Stimulated activated naive CD8-positive, alpha-beta T cell treated with anti-CD3 and anti-CD28 coated beads, Interleukin-15, Interleukin-2, amounts not matched to agents 100 ng/mL and 50 ng/mL, for 24 hours (primary cell): ENCODE measurements around the gene PTPRJ.

ENCODE experiments used
- H3K27ac Mint-ChIP-seq: one replicate; pipeline ENCODE4 v1.8.0; 2021; ENCODE audit warnings: mild to moderate bottlenecking, mixed read lengths
- H3K27me3 Mint-ChIP-seq: one replicate; pipeline ENCODE4 v1.8.0; 2021; ENCODE audit warnings: mixed read lengths
- H3K36me3 Mint-ChIP-seq: one replicate; pipeline ENCODE4 v1.8.0; 2021; ENCODE audit warnings: low read depth, mixed read lengths
- H3K4me1 Mint-ChIP-seq: one replicate; pipeline ENCODE4 v1.8.0; 2021; ENCODE audit warnings: low read depth, mixed read lengths
- H3K4me3 Mint-ChIP-seq: one replicate; pipeline ENCODE4 v1.8.0; 2021; ENCODE audit warnings: mild to moderate bottlenecking, mixed read lengths
- H3K9me3 Mint-ChIP-seq: one replicate; pipeline ENCODE4 v1.8.0; 2021; ENCODE audit warnings: mixed read lengths

The PTPRJ gene

GRCh38 chr11:48161951-48162884, 181.9 kb downstream of the PTPRJ start:
- no peaks in the 10 kb centered on the region for H3K4me1 Mint-ChIP-seq
- H3K27ac Mint-ChIP-seq, result no peak overlapping the region
- H3K9me3 Mint-ChIP-seq, result no peaks in the 10 kb centered on the region
- no peaks in the 10 kb centered on the region for H3K27me3 Mint-ChIP-seq
- H3K4me3 Mint-ChIP-seq, result no peak overlapping the region
- peaks cover 51% of the 10 kb centered on the region for H3K36me3 Mint-ChIP-seq

GRCh38 chr11:48162885-48163268, 182.5 kb downstream of the PTPRJ start:
- Mint-ChIP-seq H3K27ac (no peak overlapping the region), H3K27me3 (no peaks in the 10 kb centered on the region), H3K36me3 (peaks cover 52% of the 10 kb centered on the region), H3K4me3 (no peak overlapping the region), H3K9me3 (no peaks in the 10 kb centered on the region), H3K4me1 (no peaks in the 10 kb centered on the region)

- H3K27ac Mint-ChIP-seq, result no peak overlapping the region
- no peaks in the 10 kb centered on the region for H3K27me3 Mint-ChIP-seq
- no peaks in the 10 kb centered on the region for H3K4me1 Mint-ChIP-seq
- H3K4me3 Mint-ChIP-seq, result no peak overlapping the region
- no peaks in the 10 kb centered on the region for H3K9me3 Mint-ChIP-seq
- H3K36me3 Mint-ChIP-seq, result peaks cover 56% of the 10 kb centered on the region
Measured at GRCh38 chr11:48163360-48164100, 183.2 kb downstream of the PTPRJ start.

DNA sequence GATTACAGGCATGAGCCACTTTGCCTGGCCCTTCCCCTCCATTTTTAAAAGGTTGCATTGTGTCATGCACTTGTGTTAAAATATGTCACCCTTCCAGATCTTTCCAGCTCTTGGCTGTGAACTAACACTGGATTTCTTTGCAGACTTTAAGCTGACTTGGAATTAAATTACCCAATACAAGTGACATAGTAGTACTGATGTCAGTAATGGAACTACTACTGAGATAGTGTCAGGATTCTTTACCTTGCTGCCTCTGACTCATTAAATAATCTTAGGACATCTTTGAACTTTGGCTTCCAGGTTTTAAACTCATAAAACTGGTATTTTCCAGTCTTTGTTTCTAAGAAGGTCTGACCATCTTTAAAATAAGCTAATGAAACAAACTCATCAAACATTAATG, 184.5 kb downstream of the PTPRJ start:
- no peaks in the 10 kb centered on the region for H3K27me3 Mint-ChIP-seq
- H3K36me3 Mint-ChIP-seq, result peaks cover 57% of the 10 kb centered on the region
- no peaks in the 10 kb centered on the region for H3K4me1 Mint-ChIP-seq
- no peak overlapping the region for H3K4me3 Mint-ChIP-seq
- no peak overlapping the region for H3K27ac Mint-ChIP-seq
- no peaks in the 10 kb centered on the region for H3K9me3 Mint-ChIP-seq

GRCh38 chr11:48165426-48165825, 185.1 kb downstream of the PTPRJ start:
- Mint-ChIP-seq H3K27me3 (no peaks in the 10 kb centered on the region), H3K36me3 (peaks cover 52% of the 10 kb centered on the region), H3K4me3 (no peak overlapping the region), H3K27ac (no peak overlapping the region), H3K4me1 (peaks cover 3% of the 10 kb centered on the region), H3K9me3 (no peaks in the 10 kb centered on the region)

- H3K4me1 Mint-ChIP-seq, result peaks cover 18% of the 10 kb centered on the region
- no peaks in the 10 kb centered on the region for H3K27me3 Mint-ChIP-seq
- no peaks in the 10 kb centered on the region for H3K9me3 Mint-ChIP-seq
- no peak overlapping the region for H3K27ac Mint-ChIP-seq
- H3K4me3 Mint-ChIP-seq, result no peak overlapping the region
- H3K36me3 Mint-ChIP-seq, result peaks cover 52% of the 10 kb centered on the region
Measured at GRCh38 chr11:48167380-48167779, 187.0 kb downstream of the PTPRJ start.

DNA sequence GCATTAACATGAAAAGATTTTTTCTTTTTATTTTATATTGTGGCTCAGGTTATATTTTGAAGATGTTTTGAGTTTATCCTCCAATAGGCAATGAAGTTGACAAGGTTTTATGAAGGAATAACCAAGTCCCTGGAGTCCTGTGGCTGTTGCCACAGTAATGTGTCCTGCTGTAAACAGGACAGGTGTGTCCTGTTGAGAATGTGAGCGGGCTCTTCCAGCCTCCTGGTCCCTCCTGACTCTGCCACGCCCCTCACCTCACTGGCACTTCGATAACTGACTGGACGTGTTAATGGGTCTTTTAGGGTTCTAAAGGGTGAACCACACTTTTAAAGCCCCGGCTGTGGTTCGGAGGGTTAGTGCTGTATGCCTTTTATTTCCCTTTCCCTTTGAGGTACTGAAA, 188.5 kb downstream of the PTPRJ start:
- Mint-ChIP-seq H3K4me3 (no peak overlapping the region), H3K27me3 (no peaks in the 10 kb centered on the region), H3K27ac (no peak overlapping the region), H3K4me1 (peaks cover 18% of the 10 kb centered on the region), H3K9me3 (no peaks in the 10 kb centered on the region), H3K36me3 (peaks cover 38% of the 10 kb centered on the region)

DNA sequence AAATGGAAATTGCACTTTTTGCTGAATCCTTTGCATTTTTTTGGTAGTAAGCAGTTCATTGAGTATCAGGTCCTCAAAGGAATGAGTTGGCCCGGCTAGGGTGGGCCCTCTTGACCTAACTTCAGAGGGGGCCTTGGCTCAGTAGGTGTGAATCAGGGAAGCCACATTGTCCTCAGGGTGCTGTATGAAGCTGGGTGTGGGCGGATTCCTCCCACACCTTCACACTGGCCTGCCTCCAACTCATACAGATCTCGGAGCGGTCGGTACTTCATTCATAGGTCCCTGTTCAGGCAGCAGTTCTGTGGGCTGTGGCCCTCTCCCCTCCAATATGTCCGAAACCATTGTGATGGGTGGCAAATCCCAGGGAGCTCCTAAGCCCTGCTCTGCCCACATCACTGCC, 188.9 kb downstream of the PTPRJ start:
- H3K9me3 Mint-ChIP-seq, result no peaks in the 10 kb centered on the region
- no peak overlapping the region for H3K27ac Mint-ChIP-seq
- no peak overlapping the region for H3K4me3 Mint-ChIP-seq
- H3K27me3 Mint-ChIP-seq, result no peaks in the 10 kb centered on the region
- peaks cover 34% of the 10 kb centered on the region for H3K36me3 Mint-ChIP-seq
- peaks cover 18% of the 10 kb centered on the region for H3K4me1 Mint-ChIP-seq

DNA sequence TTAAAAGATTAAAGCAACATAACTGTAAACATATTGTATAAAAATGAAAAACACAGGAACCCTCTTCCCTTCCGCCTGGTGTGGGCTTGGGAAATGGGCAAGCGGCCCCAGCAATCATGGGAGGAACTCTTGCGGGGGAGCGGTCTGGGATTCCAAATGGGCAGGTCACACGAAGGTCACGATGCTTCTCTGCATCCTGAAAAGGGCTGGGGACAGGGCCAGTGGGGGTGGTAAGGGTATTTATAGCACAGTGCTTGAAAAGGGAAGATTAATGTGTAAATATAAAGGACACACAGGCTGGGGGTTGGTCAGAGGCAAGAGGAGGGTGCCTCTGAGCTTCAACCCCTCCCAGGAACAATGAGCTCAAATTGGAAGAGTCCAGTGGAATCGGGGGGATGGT, 189.4 kb downstream of the PTPRJ start:
- Mint-ChIP-seq H3K36me3 (peaks cover 32% of the 10 kb centered on the region), H3K4me3 (no peak overlapping the region), H3K27ac (peak overlapping the region; percentile 19), H3K27me3 (no peaks in the 10 kb centered on the region), H3K4me1 (peaks cover 18% of the 10 kb centered on the region), H3K9me3 (no peaks in the 10 kb centered on the region)

GRCh38 chr11:48170241-48171233, 190.2 kb downstream of the PTPRJ start:
- Mint-ChIP-seq H3K4me3 (no peak overlapping the region), H3K27ac (peak overlapping the region; percentile 23), H3K9me3 (no peaks in the 10 kb centered on the region), H3K27me3 (no peaks in the 10 kb centered on the region), H3K36me3 (peaks cover 29% of the 10 kb centered on the region), H3K4me1 (peaks cover 18% of the 10 kb centered on the region)

DNA sequence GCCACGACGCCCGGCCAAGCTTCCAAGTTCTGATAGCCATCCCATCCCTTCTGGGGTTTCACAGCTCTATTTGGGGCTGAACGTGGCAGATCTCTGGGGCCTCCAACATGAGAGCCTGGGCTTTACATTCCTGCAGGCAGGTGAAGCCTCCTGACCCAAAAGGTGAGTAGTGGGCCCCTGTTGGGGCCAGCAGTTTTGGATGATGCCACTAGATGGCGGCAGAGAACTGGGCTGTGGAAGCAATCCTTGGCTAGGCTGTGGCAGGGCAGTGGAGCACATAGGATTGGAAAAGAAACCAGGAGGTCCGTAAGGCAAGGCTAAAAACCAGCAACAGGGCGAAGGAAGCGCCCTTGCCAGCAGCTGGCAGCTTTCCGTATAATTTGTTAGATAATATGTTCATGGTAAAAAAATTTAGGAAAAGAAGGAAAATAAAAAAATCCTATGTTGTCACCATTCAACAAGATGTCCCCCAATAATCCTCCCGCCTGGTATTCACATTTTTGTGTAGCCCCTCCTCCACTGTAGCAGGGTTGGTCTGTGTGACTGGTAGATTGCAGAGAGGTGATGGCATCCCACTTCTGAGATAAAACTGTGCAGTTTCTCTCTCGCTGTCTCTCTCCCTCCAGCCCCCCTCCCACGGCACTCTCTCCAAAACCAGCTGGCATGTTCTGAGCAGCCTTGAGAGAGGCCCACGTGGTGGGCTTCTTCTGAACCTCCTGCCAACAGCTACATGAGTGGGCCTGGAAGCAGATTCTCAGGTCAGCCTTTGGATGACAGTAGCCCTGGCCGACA, 192.7 kb downstream of the PTPRJ start:
- H3K4me1 Mint-ChIP-seq, result peaks cover 18% of the 10 kb centered on the region
- H3K27me3 Mint-ChIP-seq, result no peaks in the 10 kb centered on the region
- no peaks in the 10 kb centered on the region for H3K9me3 Mint-ChIP-seq
- no peak overlapping the region for H3K4me3 Mint-ChIP-seq
- no peak overlapping the region for H3K27ac Mint-ChIP-seq
- peaks cover 10% of the 10 kb centered on the region for H3K36me3 Mint-ChIP-seq

- H3K9me3 Mint-ChIP-seq, result no peaks in the 10 kb centered on the region
- H3K36me3 Mint-ChIP-seq, result no peaks in the 10 kb centered on the region
- H3K4me1 Mint-ChIP-seq, result no peaks in the 10 kb centered on the region
- no peak overlapping the region for H3K27ac Mint-ChIP-seq
- no peaks in the 10 kb centered on the region for H3K27me3 Mint-ChIP-seq
- no peak overlapping the region for H3K4me3 Mint-ChIP-seq
Measured at GRCh38 chr11:48177661-48178060, 197.3 kb downstream of the PTPRJ start.

- Mint-ChIP-seq H3K27ac (no peak overlapping the region), H3K4me1 (no peaks in the 10 kb centered on the region), H3K36me3 (no peaks in the 10 kb centered on the region), H3K27me3 (no peaks in the 10 kb centered on the region), H3K9me3 (no peaks in the 10 kb centered on the region), H3K4me3 (no peak overlapping the region)
Measured at GRCh38 chr11:48180627-48181026, 200.3 kb downstream of the PTPRJ start.
